ENCODE measurements around the gene MGP. TPM values are rescaled to one million over a fixed set of nuclear protein-coding genes. Genes with fewer than 3 reads are reported as not detected.

The MGP gene
- total and polyA plus RNA-seq, 2 of the 8 experiments (the other 6 are each of a cell fraction or from before 2014, with no cell fraction given), result not detected

- Histone ChIP-seq H4K20me1 (replicated peaks in 1 of 2; ENCODE audit: control insufficient read depth in 1 of 2, insufficient read depth in 2 of 2, low read length in 2 of 2) (no peaks in the 10 kb centered on the region), H3K27ac (ENCODE audit: low read depth, low read length) (no peak overlapping the region), H2AFZ (ENCODE audit: low read length) (no peak overlapping the region), H3K9ac (replicated peaks in 1 of 4; ENCODE audit: extremely low read depth in 1 of 4, low read depth in 3 of 4, low read length in 3 of 4) (no peak overlapping the region), H3K79me2 (ENCODE audit: control insufficient read depth in 1 of 2, insufficient read depth in 2 of 2, low read length in 2 of 2) (no peaks in the 10 kb centered on the region), H3K23me2 (ENCODE audit: low read depth, low read length) (no peaks in the 10 kb centered on the region), H3K9me3 (ENCODE audit: insufficient read depth in 2 of 2, low read depth in 1 of 2, low read length in 1 of 2) (no peaks in the 10 kb centered on the region), H3K4me3 (ENCODE audit: extremely low read depth in 1 of 4, insufficient read depth in 2 of 4, low read depth in 3 of 4, low read length in 4 of 4) (no peak overlapping the region), H4K91ac (replicated peaks; ENCODE audit: insufficient read length, low read length) (no peak overlapping the region), H3K14ac (ENCODE audit: insufficient read length) (no peak overlapping the region), H3K18ac (ENCODE audit: extremely low read depth, low read length) (no peak overlapping the region), H3K4me2 (ENCODE audit: insufficient read depth in 1 of 2, low read depth in 2 of 2, low read length in 2 of 2) (no peak overlapping the region), H3K36me3 (ENCODE audit: control insufficient read depth in 2 of 4, insufficient read depth in 4 of 4, low read length in 3 of 4) (no peaks in the 10 kb centered on the region), H3K4ac (replicated peaks; ENCODE audit: insufficient read length, low read depth, low read length) (no peak overlapping the region), H4K8ac (ENCODE audit: extremely low read depth, insufficient read depth, low read length) (no peak overlapping the region; the same call in 1 of the 2 replicates), H3K27me3 (replicated peaks in 1 of 4; ENCODE audit: control insufficient read depth in 3 of 4, extremely low read depth in 1 of 4, insufficient read depth in 3 of 4, low read length in 3 of 4) (no peaks in the 10 kb centered on the region), H3K79me1 (ENCODE audit: low read depth, low read length) (no peaks in the 10 kb centered on the region), H4K5ac (ENCODE audit: insufficient read length, low read depth, low read length) (no peak overlapping the region), H3K4me1 (replicated peaks in 1 of 4; ENCODE audit: control insufficient read depth in 3 of 4, insufficient read depth in 4 of 4, low read length in 3 of 4) (no peaks in the 10 kb centered on the region), H2BK120ac (replicated peaks; ENCODE audit: low read depth, low read length) (no peak overlapping the region), H3K23ac (ENCODE audit: insufficient read length) (no peak overlapping the region), H2BK20ac (ENCODE audit: low read length) (no peak overlapping the region), H2AK5ac (ENCODE audit: low read depth, low read length) (no peak overlapping the region), H2BK15ac (ENCODE audit: low read length) (no peak overlapping the region), H2BK12ac (ENCODE audit: low read depth, low read length) (no peak overlapping the region), H2BK5ac (ENCODE audit: low read depth, low read length) (no peak overlapping the region), H3K56ac (replicated peaks; ENCODE audit: insufficient read length, low read depth, low read length) (no peak overlapping the region)
- CTCF ChIA-PET (ENCODE audit: partially characterized antibody), result no interaction called here
- FAIRE-seq (no peak), DNase-seq (ENCODE audit: low read depth in 1 of 2, low spot score in 2 of 2) (no peak)
- POLR2A ChIA-PET (ENCODE audit: partially characterized antibody), result no interaction called here
- TF ChIP-seq PHF8 (conservative IDR thresholded peaks at IDR 0.05; ENCODE audit: low read depth, low read length) (no peak), NRF1 (IDR thresholded peaks at IDR 0.05; ENCODE audit: low read depth, low read length) (no peak)
- WGBS, 2 experiments (ENCODE audit: extremely low coverage in 1 of 2, insufficient coverage in 1 of 2, insufficient read length in 1 of 2, insufficient replicate concordance in 2 of 2, low coverage in 1 of 2, low lambda C conversion rate in 2 of 2, missing lambda C conversion rate in 1 of 2), result 96% methylated on average over 8 of the region's 8 CpGs; no CpG with 5 or more reads in 1 of the 2 experiments
These were observed 19.2 kb upstream of the MGP start for GRCh38 chr12:14904854-14905253.

Data from H1 (cell line).